ENCODE measurements around the gene LPCAT3.

Gene LPCAT3

GRCh38 chr12:6963791-6964413 lies 54.4 kb downstream of the LPCAT3 start:
- DNase-seq (ENCODE audit: low read depth), result no peak

- no peak for DNase-seq (ENCODE audit: low read depth)
Observed at GRCh38 chr12:6963016-6963731, 55.1 kb downstream of the LPCAT3 start.

- no peak for DNase-seq (ENCODE audit: low read depth)
Observed at GRCh38 chr12:6962285-6963015, 55.8 kb downstream of the LPCAT3 start.

GRCh38 chr12:6961695-6962284 lies 56.5 kb downstream of the LPCAT3 start:
- DNase-seq (ENCODE audit: low read depth), result no peak

- peak; percentile 92 for DNase-seq (ENCODE audit: low read depth)
Observed at GRCh38 chr12:6961278-6961694, 57.0 kb downstream of the LPCAT3 start.

GRCh38 chr12:6960593-6961277 lies 57.5 kb downstream of the LPCAT3 start:
- DNase-seq (ENCODE audit: low read depth), result no peak

GRCh38 chr12:6959805-6960592 lies 58.3 kb downstream of the LPCAT3 start:
- no peak for DNase-seq (ENCODE audit: low read depth)

GRCh38 chr12:6959058-6959804 lies 59.0 kb downstream of the LPCAT3 start:
- no peak for DNase-seq (ENCODE audit: low read depth)

GRCh38 chr12:6958609-6959057 lies 59.6 kb downstream of the LPCAT3 start:
- no peak for DNase-seq (ENCODE audit: low read depth)

- DNase-seq (ENCODE audit: low read depth), result no peak
Observed at GRCh38 chr12:6957741-6958608, 60.3 kb downstream of the LPCAT3 start.

GRCh38 chr12:6957151-6957701 lies 61.0 kb downstream of the LPCAT3 start:
- DNase-seq (ENCODE audit: low read depth), result no peak

- DNase-seq (ENCODE audit: low read depth), result no peak
Observed at GRCh38 chr12:6956021-6956727, 62.1 kb downstream of the LPCAT3 start.

GRCh38 chr12:6955108-6956020 lies 62.9 kb downstream of the LPCAT3 start:
- no peak for DNase-seq (ENCODE audit: low read depth)

- DNase-seq (ENCODE audit: low read depth), result no peak
Observed at GRCh38 chr12:6954316-6955107, 63.8 kb downstream of the LPCAT3 start.

- DNase-seq (ENCODE audit: low read depth), result peak; percentile 83
Observed at GRCh38 chr12:6953442-6954315, 64.6 kb downstream of the LPCAT3 start.
